Caco-2 (cell line): ENCODE data around the gene RNF207. TPM values are rescaled to one million over a fixed set of nuclear protein-coding genes. Genes with fewer than 3 reads are reported as not detected.

Experiments used
- BruUV-seq: library from RNA; stranded (reverse); fragments of 400-500 nt; replicated peaks from 2 replicates; lab custom pipeline; 2021; lab: Mats Ljungman, UMichigan
- CTCF ChIA-PET: fragments of 300-600 bp; sonication (Branson Sonifier 250); formaldehyde crosslinking; loops from one replicate; lab custom pipeline; 2022; ENCODE audit warnings: antibody characterized with exemption; lab: Charles Lee
- POLR2A ChIA-PET: fragments of 300-600 bp; sonication (Branson Sonifier 250); formaldehyde crosslinking; loops from one replicate; lab custom pipeline; 2022; ENCODE audit warnings: antibody characterized with exemption; lab: Charles Lee
- DNase-seq, 2 experiments: peaks; one replicate each; pipeline versions ENCODE4 v3.0.0 to v3.0.0-alpha.2; 2020 to 2022
- H3K27me3 ChIP-seq: replicated peaks from 2 replicates; pipeline ENCODE4 v1.6.0; 2011; ENCODE audit warnings: low read length; ENCODE audit not compliant: control insufficient read depth, insufficient read depth
- H3K36me3 ChIP-seq: 2 replicates; pipeline ENCODE4 v1.5.1; 2011; ENCODE audit warnings: low read length; ENCODE audit not compliant: control insufficient read depth, insufficient read depth
- H3K4me1 ChIP-seq: fragments of 250-450 bp; sonication (Bioruptor Pico); 2 replicates; pipeline ENCODE4 v1.5.1; 2020; ENCODE audit warnings: mild to moderate bottlenecking
- H3K4me3 ChIP-seq: 2 replicates; pipeline ENCODE4 v1.5.1; 2011; ENCODE audit warnings: low read depth, mild to moderate bottlenecking, control low read depth, low read length
- H3K9me3 ChIP-seq: fragments of 250-450 bp; sonication (Bioruptor Pico); 2 replicates; pipeline ENCODE4 v1.5.1; 2020; ENCODE audit warnings: mild to moderate bottlenecking, moderate library complexity
- H3K27ac Mint-ChIP-seq: one replicate; pipeline ENCODE4 v1.8.0; 2022; ENCODE audit warnings: mixed read lengths; ENCODE audit not compliant: unreplicated experiment
- H3K27me3 Mint-ChIP-seq: one replicate; pipeline ENCODE4 v1.8.0; 2022; ENCODE audit warnings: mixed read lengths; ENCODE audit not compliant: insufficient read depth, unreplicated experiment
- H3K36me3 Mint-ChIP-seq: one replicate; pipeline ENCODE4 v1.8.0; 2022; ENCODE audit warnings: mild to moderate bottlenecking, mixed read lengths; ENCODE audit not compliant: insufficient read depth, unreplicated experiment
- H3K4me1 Mint-ChIP-seq: one replicate; pipeline ENCODE4 v1.8.0; 2022; ENCODE audit warnings: low read depth, mixed read lengths; ENCODE audit not compliant: unreplicated experiment
- H3K4me3 Mint-ChIP-seq: one replicate; pipeline ENCODE4 v1.8.0; 2022; ENCODE audit warnings: mild to moderate bottlenecking, moderate library complexity, mixed read lengths; ENCODE audit not compliant: unreplicated experiment
- H3K9me3 Mint-ChIP-seq: one replicate; pipeline ENCODE4 v1.8.0; 2022; ENCODE audit warnings: mixed read lengths; ENCODE audit not compliant: unreplicated experiment
- intact Hi-C: fragments of 100-400 bp; cut with micrococcal nuclease; formaldehyde crosslinking; loops from one replicate; pipeline ENCODE4 v1.10.0; 2022; ENCODE audit not compliant: unreplicated experiment
- total RNA-seq: library from RNA; stranded (reverse); gene quantifications from 2 replicates; pipeline ENCODE4 v1.2.3, GENCODE V29; 2022
- TF ChIP-seq, protein P1 (sequence below), 2 experiments: fragments of 200-600 bp in 1 of 2; IDR thresholded peaks; 1 replicate in 1 of 2; 2 replicates in 1 of 2; pipeline versions ENCODE4 v1.5.1 to v1.8.0; 2011 to 2022; ENCODE audit warnings: antibody characterized with exemption in 1 of 2, control low read depth in 1 of 2, inconsistent platforms in 1 of 2, low read depth in 1 of 2, low read length in 1 of 2, mild to moderate bottlenecking in 1 of 2, moderate library complexity in 1 of 2; ENCODE audit not compliant: insufficient read depth in 1 of 2, severe bottlenecking in 1 of 2, unreplicated experiment in 1 of 2

RNF207 gene
- total RNA-seq, 1 experiment from 2014 or later = 27.4 TPM

DNA sequence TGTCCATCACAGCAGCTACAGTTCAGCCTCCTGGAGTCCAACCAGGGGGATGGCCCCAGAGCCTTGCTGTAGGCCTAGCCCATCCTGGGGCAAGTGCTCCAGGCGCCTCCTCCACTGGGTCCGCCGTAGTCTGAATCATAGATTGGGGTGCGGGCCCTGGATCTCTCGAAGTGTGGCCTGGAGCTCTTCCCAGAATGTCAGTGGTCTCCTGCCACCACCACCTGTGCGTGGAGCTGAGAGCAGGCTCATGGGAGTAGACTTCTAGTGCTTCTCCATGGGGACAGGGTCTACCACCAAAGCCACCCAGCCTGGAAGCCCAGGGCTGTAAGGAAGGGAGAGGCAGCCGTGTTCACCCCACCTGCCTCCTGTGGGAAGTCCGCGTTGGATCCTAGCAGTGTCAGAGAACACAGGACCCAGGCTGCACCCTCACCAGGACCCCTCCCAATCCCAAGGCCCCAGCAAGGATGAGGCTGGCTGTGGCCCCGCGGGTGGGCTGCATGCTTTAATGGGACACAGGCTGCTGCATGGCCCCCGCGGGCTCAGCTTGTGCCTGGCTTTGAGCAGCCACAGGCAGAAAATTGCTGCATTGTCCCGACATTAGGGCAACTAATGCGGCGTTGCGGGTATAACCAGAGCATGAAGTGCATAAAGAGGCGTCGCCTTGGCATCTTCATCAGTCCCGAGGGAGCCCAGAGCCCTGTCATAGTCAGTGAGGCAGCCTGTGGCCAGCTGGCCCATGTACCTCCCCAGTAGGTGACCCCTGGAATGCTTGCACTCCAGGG is 37.3 kb downstream of the RNF207 start:
- H3K4me1 ChIP-seq = 0 out of 2 replicates have a peak, but pooled peaks cover 17% of the 10 kb centered on the region
- BruUV-seq = no TSS peak
- no peak overlapping the region for H3K4me3 Mint-ChIP-seq
- H3K4me3 ChIP-seq = no peak overlapping the region
- H3K9me3 ChIP-seq = no peaks in the 10 kb centered on the region
- peaks cover 5% of the 10 kb centered on the region for H3K36me3 Mint-ChIP-seq
- no peaks in the 10 kb centered on the region for H3K27me3 ChIP-seq
- TF ChIP-seq, protein P1, sequence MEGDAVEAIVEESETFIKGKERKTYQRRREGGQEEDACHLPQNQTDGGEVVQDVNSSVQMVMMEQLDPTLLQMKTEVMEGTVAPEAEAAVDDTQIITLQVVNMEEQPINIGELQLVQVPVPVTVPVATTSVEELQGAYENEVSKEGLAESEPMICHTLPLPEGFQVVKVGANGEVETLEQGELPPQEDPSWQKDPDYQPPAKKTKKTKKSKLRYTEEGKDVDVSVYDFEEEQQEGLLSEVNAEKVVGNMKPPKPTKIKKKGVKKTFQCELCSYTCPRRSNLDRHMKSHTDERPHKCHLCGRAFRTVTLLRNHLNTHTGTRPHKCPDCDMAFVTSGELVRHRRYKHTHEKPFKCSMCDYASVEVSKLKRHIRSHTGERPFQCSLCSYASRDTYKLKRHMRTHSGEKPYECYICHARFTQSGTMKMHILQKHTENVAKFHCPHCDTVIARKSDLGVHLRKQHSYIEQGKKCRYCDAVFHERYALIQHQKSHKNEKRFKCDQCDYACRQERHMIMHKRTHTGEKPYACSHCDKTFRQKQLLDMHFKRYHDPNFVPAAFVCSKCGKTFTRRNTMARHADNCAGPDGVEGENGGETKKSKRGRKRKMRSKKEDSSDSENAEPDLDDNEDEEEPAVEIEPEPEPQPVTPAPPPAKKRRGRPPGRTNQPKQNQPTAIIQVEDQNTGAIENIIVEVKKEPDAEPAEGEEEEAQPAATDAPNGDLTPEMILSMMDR (IDR thresholded peaks at IDR 0.05; ENCODE audit: insufficient read depth in 1 of 2, low read depth in 1 of 2, low read length in 1 of 2, severe bottlenecking in 1 of 2, unreplicated experiment in 1 of 2) = no peak
- H3K27me3 Mint-ChIP-seq = peaks cover 7% of the 10 kb centered on the region
- H3K27ac Mint-ChIP-seq = no peak overlapping the region
- peaks cover 5% of the 10 kb centered on the region for H3K4me1 Mint-ChIP-seq
- H3K9me3 Mint-ChIP-seq = no peaks in the 10 kb centered on the region
- ChIA-PET CTCF (no interaction called here), POLR2A (no interaction called here)
- intact Hi-C loops = no loop called here
- no peaks in the 10 kb centered on the region for H3K36me3 ChIP-seq
- DNase-seq = no peak

GRCh38 chr1:6243993-6244392 is 38.1 kb downstream of the RNF207 start, which contains the start of gene HES3:
HES3 (plus strand) TSS chr1:6244179; CDS start chr1:6244366, 187 bp downstream.
- H3K4me3 ChIP-seq = no peak within 1 kb of the TSS
- no peaks in the 10 kb centered on the region for H3K36me3 ChIP-seq
- Mint-ChIP-seq H3K9me3 (no peaks in the 10 kb centered on the region), H3K27ac (no peak within 1 kb of the TSS), H3K27me3 (peaks cover 7% of the 10 kb centered on the region), H3K4me3 (no peak within 1 kb of the TSS), H3K4me1 (peaks cover 5% of the 10 kb centered on the region), H3K36me3 (peaks cover 5% of the 10 kb centered on the region)
- 0 out of 2 replicates have a peak, but pooled peaks cover 14% of the 10 kb centered on the region for H3K4me1 ChIP-seq
- ChIA-PET CTCF (no interaction called here), POLR2A (no interaction called here)
- H3K9me3 ChIP-seq = no peaks in the 10 kb centered on the region
- no peaks in the 10 kb centered on the region for H3K27me3 ChIP-seq
- TF ChIP-seq, protein P1 (IDR thresholded peaks at IDR 0.05; ENCODE audit: insufficient read depth in 1 of 2, low read depth in 1 of 2, low read length in 1 of 2, severe bottlenecking in 1 of 2, unreplicated experiment in 1 of 2) = no peak
- no TSS peak for BruUV-seq
- no peak for DNase-seq
- intact Hi-C loops = loop anchor here (2.0 kb wide), 1 partner anchor 135 kb away; no protein-coding TSS in a partner anchor

- intact Hi-C loops = loop anchor here (2.0 to 5.0 kb wide), 2 partner anchors 136 to 248 kb away; partner anchors contain the start of gene PLEKHG5
Observed at GRCh38 chr1:6244401-6245049, 38.6 kb downstream of the RNF207 start.

More at GRCh38 chr1:6244401-6245049, 38.6 kb downstream of the RNF207 start:
- TF ChIP-seq, protein P1 (IDR thresholded peaks at IDR 0.05; ENCODE audit: insufficient read depth in 1 of 2, low read depth in 1 of 2, low read length in 1 of 2, severe bottlenecking in 1 of 2, unreplicated experiment in 1 of 2) = no peak
- no peaks in the 10 kb centered on the region for H3K27me3 ChIP-seq
- no peaks in the 10 kb centered on the region for H3K36me3 ChIP-seq
- POLR2A ChIA-PET = interaction anchor here (1.0 kb wide), 1 partner anchor 9 kb away, joined by 4 read pairs; the partner anchor contains the start of gene ICMT
- CTCF ChIA-PET = interaction anchor here (0.6 to 1.7 kb wide), 17 partner anchors 38 to 727 kb away, joined by 3 to 15 read pairs (median 4); partner anchors contain the start of genes ACOT7 and RNF207
- DNase-seq = no peak
- Mint-ChIP-seq H3K9me3 (no peaks in the 10 kb centered on the region), H3K27me3 (peaks cover 7% of the 10 kb centered on the region), H3K27ac (no peak overlapping the region), H3K4me3 (no peak overlapping the region), H3K36me3 (peaks cover 5% of the 10 kb centered on the region), H3K4me1 (peaks cover 5% of the 10 kb centered on the region)
- BruUV-seq = no TSS peak
- 0 out of 2 replicates have a peak, but pooled peaks cover 14% of the 10 kb centered on the region for H3K4me1 ChIP-seq
- H3K4me3 ChIP-seq = no peak overlapping the region
- H3K9me3 ChIP-seq = no peaks in the 10 kb centered on the region
